HG03139 (cell line): ENCODE results near the gene ATP10A.
"Not testable (repeated sequence)": the region's sequence is repeated elsewhere in the genome, so short reads cannot be mapped to it uniquely, and the experiment has no call there.

ENCODE experiments used
- ATAC-seq: cut with Tn5 transposase; IDR thresholded peaks from one replicate; pipeline ENCODE4 v1.9.1; 2021; ENCODE audit not compliant: unreplicated experiment

Gene ATP10A

DNA sequence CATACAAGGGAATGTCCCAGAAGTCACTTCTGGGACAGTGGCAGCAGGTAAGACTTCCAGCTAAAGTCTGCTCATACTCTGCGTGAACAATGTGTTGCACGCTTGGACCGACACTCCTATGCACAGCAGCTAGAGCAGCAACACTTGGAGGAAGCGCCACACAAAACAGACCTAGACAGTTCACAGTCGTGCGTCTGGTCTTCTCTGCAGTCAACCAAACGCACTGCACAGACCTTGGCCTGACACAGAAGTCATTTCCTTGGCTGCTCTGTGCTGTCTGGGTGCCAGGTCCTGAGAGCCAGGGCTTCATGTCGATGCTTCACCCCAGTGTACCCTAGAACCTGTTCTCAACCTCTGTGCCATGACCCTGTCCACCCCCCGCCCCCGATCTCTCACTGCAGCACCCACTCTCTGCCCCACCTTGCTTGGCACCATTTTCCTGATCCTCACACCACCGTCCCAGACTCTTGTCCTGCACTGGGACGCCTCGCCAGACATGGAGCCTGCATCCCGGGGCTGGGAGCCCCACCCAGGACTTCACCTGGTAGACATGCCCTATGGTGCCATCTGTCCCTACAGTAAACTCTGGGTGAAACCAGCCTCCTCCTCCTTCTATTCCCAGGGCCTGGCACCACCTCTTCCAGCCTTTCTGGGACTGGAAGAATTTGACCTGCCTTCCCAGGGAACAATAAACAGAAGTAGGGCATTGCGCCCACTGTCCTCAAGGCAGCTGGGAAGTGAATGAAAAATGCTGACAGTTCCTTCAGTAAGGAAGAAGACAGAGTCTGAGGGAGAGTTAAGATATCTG, 3.1 kb downstream of the ATP10A start:
- ATAC-seq, result no peak

- ATAC-seq, result no peak
Measured at GRCh38 chr15:25858952-25859760, 4.0 kb downstream of the ATP10A start.

DNA sequence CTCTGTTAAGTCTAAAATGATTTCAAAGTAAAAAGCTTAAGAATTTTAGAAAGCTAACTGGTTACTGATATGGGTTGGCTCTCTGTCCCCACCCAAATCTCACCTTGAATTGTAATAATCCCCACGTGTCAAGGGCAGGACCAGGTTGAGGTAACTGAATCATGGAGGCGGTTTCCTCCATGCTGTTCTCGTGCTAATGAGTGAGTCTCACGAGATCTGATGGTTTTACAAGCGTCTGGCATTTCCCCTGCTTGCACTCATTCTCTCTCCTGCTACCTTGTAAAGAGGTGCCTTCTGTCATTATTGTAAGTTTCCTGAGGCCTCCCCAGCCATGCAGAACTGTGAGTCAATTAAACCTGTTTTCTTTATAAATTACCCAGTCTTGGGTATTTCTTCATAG, 7.1 kb downstream of the ATP10A start:
- ATAC-seq, result not testable (repeated sequence)

DNA sequence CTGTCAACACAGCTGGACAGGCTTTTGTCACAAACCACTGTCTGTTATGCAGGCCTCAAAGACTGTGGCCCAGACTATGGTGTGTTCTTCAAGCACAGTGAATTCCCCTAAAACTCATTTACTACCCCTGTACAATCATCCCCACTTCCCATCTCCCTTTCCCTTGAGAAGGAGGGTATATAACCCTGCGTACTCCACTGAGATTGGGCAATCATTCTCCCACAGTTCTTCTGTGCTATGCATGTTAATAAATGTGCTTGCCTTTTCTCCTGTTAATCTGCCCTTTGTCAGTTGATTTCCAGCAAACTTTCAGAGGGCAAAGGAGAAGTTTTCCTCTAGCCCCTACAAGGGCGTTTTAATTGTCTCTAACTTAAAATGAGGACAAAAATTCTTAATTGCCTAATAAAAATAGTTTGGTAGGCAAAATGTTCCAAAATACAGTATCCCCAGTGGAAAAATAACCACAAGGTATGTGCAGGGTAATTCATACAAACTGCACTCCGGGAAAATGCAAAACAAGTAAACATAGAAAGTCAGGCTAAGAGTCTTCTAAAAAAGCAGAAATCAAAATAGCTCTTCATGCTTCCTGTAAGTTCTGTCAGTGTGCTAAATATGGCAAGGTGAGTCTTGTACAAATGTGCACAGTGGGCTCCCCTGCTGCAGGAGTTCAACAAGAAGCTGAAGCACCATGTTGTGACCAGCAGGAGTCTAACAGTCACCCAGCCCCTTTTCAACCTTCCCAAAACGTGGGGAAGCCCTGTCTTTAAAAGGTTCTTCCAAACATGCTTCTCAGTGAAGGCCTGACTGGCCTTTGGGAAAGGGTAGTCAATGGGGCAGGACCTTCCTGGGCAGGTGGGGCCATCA, 10.2 kb downstream of the ATP10A start:
- no peak for ATAC-seq

- ATAC-seq, result no peak
Measured at GRCh38 chr15:25852027-25852426, 11.1 kb downstream of the ATP10A start.

DNA sequence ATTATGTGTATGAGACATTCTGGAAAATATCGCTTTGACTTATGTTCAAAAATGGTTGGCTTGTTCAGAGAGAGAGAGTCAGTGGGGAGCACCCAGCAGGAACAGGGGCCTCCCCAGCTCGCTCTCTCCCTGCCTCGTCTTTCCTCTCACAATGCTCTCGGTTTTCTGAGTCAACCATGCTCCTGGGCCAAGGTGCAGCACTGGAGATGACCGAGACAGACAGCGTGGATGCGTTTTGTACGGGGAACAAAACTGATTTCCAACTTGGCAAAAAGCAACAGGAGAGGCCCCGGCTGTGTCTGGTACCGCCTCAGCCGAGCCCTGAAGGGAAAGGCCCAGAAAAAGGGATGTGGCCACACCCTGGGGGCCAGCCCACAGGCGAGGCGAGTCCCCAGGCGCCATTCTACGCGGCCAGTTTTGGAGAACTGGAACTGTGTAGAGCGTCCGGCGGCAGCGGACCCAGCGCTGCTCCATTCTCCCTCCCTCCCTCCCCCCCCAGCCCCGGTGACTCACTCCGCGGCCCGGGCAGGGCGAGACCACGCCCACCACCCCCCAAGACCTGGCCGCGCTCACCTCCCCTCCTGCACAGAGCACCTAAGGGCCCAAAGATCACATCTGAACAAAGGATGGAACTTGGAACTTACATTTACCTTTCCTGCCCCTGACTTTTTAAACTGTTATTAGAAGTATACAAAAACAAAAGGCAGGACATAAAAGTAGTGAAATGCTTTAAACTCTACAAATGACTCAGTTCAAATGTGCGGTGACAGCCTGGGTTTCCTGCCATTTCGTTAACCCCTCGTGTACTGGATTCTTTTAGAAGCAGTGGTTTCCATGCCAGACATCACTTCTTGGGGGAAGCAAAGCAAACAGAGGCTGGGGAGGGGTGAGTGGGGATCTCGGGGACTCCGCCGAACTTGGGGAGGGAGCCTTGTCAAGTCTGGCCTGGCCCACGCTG, 12.7 kb downstream of the ATP10A start:
- peak; percentile 78 for ATAC-seq

GRCh38 chr15:25849157-25849921, 13.8 kb downstream of the ATP10A start:
- ATAC-seq, result no peak

GRCh38 chr15:25848784-25849156, 14.4 kb downstream of the ATP10A start:
- no peak for ATAC-seq

DNA sequence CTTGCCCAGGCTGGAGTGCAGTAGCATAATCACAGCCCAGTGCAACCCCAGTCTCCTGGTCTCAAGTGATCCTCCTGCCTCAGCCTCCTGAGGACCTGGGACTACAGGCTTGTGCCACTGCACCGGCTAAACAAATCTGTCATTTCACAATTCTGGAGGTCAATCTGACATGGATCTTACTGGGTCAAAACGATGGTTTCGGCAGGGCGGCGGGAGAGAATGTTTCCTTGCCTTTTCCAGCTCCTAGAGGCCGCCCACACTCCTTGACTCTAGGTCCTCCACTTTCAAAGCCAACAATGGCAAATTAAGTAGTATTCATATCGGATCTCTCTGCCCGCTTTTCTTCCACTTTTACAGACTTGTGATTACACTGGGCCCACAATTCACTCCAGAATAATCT, 14.8 kb downstream of the ATP10A start:
- no peak for ATAC-seq

DNA sequence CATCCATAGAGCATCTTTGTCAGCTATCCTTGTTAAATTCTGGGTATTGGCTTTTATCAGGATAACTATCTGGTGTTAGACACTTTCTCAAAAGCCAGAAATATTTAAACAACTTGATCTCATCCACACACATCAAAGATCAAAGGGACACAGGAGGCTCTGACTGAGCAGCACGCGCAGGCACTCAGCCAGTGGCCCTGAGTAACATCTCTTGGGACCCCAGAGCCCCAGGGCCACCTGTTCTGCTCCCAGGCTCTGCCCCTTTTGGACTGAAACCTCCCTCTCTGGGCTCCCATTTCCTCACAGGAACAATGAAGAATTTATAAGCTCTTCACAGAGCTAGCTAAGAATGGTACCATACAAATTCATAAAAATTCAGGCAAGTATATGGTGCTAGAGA, 16.1 kb downstream of the ATP10A start:
- ATAC-seq, result no peak

DNA sequence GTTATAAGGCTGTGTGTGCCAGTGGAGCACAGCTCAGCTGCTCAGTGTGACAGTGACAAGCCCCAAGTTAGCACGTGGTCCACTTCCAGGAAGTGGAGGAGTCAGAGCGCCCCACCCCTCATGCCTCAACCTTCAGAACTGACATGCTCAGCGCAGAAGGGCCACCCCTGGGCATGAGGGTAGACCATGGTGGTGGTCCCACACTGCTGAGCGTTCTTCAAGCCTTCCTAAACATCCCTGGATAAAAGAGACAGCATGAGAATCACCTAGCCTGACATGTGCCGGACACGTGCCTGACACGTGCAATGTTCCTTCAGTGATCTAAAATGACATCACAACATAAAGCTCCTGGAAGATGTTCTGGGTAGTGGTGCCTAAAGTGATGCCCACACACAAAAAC, 16.8 kb downstream of the ATP10A start:
- ATAC-seq, result no peak

- no peak for ATAC-seq
Measured at GRCh38 chr15:25844981-25845680, 18.0 kb downstream of the ATP10A start.

DNA sequence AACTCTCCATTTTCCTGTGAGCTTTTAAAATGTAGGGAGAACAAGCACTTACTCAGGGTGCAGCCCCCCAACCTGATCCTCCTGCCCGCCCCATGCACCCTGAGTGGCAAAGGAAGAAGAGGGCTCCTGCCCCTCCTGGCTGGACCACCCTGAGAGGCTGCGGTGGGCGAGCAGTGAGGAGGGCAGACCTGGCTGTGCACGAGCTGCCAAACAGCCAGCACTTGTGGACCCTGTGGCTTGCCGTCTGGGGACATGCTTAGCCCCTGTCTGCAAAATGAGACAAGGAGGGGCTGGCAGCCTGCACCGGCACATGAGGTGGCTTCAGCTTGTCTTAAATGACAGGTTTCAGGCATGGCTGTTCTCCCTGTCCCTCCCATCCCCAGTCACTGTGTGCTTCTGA, 18.6 kb downstream of the ATP10A start:
- no peak for ATAC-seq

DNA sequence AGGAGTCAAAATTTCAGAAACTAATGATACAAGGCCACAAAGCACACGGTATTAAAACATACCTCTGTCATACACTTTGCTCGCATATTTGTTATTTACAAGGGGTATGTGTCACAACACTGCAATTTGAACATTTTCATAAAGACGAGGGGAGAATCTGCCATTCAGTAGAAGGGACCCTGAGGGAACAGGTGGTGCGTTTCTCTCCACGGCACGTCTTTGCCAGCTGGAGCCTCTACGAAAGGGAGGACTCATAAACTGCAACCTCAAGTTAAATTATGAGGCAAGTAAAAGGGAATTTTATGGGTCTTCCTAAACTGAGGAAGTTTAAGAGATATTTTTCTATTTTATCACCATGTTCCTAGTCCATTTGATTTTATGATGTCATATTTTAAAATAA, 19.1 kb downstream of the ATP10A start:
- no peak for ATAC-seq

DNA sequence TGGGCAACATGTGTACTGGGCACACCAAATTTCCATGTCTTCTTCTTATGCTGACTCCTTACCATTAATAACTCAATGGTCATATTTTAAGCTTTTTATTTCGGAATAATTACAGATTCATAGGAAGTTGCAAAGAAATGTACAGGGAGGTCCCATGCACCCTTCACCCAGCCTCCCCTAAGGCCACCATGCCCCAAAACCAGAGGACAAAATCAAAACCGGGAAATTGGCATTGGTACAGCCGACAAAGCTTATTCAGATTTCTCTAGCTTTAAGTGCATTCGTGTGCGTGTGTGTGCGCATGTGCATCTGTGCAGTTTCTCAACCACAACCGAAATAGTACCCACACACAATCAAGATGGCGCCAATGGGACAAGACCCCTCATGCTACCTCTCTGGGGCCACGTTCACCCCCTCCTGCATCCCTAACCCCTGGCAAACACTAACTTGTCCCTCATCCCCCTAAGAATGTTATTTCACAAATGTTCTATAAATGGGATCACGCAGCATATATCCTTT, 23.4 kb downstream of the ATP10A start:
- no peak for ATAC-seq

- ATAC-seq, result no peak
Measured at GRCh38 chr15:25838871-25839195, 24.3 kb downstream of the ATP10A start.

- no peak for ATAC-seq
Measured at GRCh38 chr15:25838191-25838870, 24.8 kb downstream of the ATP10A start.

DNA sequence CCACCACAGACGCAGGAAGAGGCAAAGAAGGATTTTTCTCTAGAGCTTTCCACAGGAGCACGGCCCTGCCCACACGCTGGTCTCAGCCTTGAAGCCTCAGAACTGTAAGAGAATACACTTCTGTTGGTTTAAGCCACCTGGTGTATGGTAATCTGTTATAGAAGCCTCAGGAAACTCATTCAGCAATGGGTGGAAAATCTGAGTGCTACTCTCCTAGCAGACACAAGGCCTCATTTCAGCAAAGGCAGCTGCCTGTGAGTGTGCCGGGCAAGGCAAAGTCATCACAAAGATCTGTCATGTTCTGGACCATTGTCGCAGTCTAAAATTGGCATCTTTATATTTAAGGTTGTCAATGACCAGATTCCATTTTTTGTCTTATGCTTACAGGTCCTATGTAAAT, 31.0 kb downstream of the ATP10A start:
- ATAC-seq, result no peak
